Fibroblast of mammary gland (primary cell): Measurements from ENCODE around the gene MRM3.
"Not testable (repeated sequence)": the region's sequence is repeated elsewhere in the genome, so short reads cannot be mapped to it uniquely, and the experiment has no call there.

Source experiments
- DNase-seq: peaks from one replicate; pipeline ENCODE4 v3.0.0-alpha.2; 2010; ENCODE audit warnings: low read depth
- H3K4me3 ChIP-seq: 2 replicates; pipeline ENCODE4 v1.5.1; 2011; ENCODE audit warnings: low read depth, mild to moderate bottlenecking, low read length, moderate library complexity; ENCODE audit not compliant: control insufficient read depth
- CTCF ChIP-seq: conservative IDR thresholded peaks from 2 replicates; pipeline ENCODE4 v1.5.1; 2011; ENCODE audit warnings: low read depth, low read length, inconsistent platforms; ENCODE audit not compliant: control insufficient read depth, insufficient read depth

MRM3 gene

GRCh38 chr17:750431-751037 is 31.6 kb upstream of the MRM3 start:
- peak; percentile 25 for DNase-seq
- peak overlapping the region; percentile 77 for H3K4me3 ChIP-seq
- no peak for TF ChIP-seq CTCF

GRCh38 chr17:751269-752001 is 30.7 kb upstream of the MRM3 start:
- H3K4me3 ChIP-seq, result peak overlapping the region; percentile 77
- peak; percentile 49 for DNase-seq
- TF ChIP-seq CTCF, result no peak

GRCh38 chr17:752002-752619 is 30.0 kb upstream of the MRM3 start, which contains the start of gene GEMIN4:
Gene GEMIN4 (minus strand): TSS chr17:752264. CDS start chr17:752142, 122 bp downstream.
- H3K4me3 ChIP-seq, result peak within 1 kb of the TSS; percentile 77
- DNase-seq, result peak; percentile 81

GRCh38 chr17:752620-753219 is 29.4 kb upstream of the MRM3 start:
- H3K4me3 ChIP-seq, result peak overlapping the region; percentile 77
- TF ChIP-seq CTCF, result no peak
- peak; percentile 72 for DNase-seq

More at GRCh38 chr17:752002-752619, 30.0 kb upstream of the MRM3 start, which contains the start of gene GEMIN4:
- TF ChIP-seq CTCF, result peak; percentile 73

GRCh38 chr17:753418-753817 is 28.7 kb upstream of the MRM3 start:
- no peak for DNase-seq
- TF ChIP-seq CTCF, result no peak
- no peak overlapping the region for H3K4me3 ChIP-seq

- DNase-seq, H3K4me3 ChIP-seq: not testable (repeated sequence)
Observed at GRCh38 chr17:755319-755961, 26.7 kb upstream of the MRM3 start.

- H3K4me3 ChIP-seq, DNase-seq: not testable (repeated sequence)
Observed at GRCh38 chr17:756010-756567, 26.1 kb upstream of the MRM3 start.
